ENCODE measurements around the gene PKNOX2.

DNA sequence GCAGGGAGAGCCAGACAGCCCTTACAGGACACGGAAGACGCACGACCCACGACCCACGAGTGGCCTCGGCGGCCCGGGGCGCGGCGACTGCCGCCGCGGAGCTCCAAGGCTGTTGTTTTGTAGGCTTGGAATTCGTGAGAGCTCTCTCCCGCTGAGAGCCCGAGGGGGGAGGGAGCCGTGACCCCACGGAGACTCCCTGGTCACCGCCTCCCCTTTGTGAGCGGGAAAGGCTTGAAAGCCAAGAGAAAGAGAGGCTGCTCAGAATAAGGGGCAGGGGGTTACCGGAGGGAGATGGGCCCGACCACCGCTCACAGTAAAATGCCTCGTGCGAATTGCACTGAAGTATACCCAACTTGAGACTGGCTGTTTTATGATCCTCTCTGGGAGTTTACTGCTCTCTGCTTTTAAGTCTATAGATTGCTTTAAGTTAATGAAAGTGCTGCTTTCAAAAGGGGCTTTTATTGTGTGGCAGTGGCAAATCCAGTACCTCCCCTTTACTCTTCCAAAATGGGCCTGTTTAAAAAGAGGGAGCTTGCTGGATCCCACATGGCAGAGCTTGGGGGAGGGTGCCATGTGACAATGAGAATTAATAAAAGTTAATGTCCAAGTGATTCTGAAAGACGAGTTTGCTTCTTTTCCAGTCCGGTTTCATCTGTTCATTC is 2.9 kb downstream of the PKNOX2 start:
- TF ChIP-seq, protein P1, sequence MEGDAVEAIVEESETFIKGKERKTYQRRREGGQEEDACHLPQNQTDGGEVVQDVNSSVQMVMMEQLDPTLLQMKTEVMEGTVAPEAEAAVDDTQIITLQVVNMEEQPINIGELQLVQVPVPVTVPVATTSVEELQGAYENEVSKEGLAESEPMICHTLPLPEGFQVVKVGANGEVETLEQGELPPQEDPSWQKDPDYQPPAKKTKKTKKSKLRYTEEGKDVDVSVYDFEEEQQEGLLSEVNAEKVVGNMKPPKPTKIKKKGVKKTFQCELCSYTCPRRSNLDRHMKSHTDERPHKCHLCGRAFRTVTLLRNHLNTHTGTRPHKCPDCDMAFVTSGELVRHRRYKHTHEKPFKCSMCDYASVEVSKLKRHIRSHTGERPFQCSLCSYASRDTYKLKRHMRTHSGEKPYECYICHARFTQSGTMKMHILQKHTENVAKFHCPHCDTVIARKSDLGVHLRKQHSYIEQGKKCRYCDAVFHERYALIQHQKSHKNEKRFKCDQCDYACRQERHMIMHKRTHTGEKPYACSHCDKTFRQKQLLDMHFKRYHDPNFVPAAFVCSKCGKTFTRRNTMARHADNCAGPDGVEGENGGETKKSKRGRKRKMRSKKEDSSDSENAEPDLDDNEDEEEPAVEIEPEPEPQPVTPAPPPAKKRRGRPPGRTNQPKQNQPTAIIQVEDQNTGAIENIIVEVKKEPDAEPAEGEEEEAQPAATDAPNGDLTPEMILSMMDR (IDR thresholded peaks at IDR 0.05; ENCODE audit: low read depth, low read length), result no peak
- TF ChIP-seq EZH2phosphoT487 (IDR thresholded peaks at IDR 0.05; ENCODE audit: low read depth), result no peak
